AG09309 (cell line): ENCODE data around the gene GPX5.

Experiments
- DNase-seq: peaks from one replicate; pipeline ENCODE4 v3.0.0-alpha.2; 2010; ENCODE audit warnings: low read depth
- H3K4me3 ChIP-seq: 2 replicates; pipeline ENCODE4 v1.5.1; 2011; ENCODE audit warnings: mild to moderate bottlenecking, low read depth, low read length, moderate library complexity; ENCODE audit not compliant: control insufficient read depth
- TF ChIP-seq, protein P1 (sequence below): IDR thresholded peaks from 2 replicates; pipeline ENCODE4 v1.5.1; 2011; ENCODE audit warnings: mild to moderate bottlenecking, low read depth, low read length, inconsistent platforms; ENCODE audit not compliant: insufficient read depth, control insufficient read depth; ENCODE audit errors: missing control alignments

The GPX5 gene

GRCh38 chr6:28488916-28489365, 36.7 kb upstream of the GPX5 start:
- H3K4me3 ChIP-seq, result peak overlapping the region; percentile 48
- TF ChIP-seq, protein P1, sequence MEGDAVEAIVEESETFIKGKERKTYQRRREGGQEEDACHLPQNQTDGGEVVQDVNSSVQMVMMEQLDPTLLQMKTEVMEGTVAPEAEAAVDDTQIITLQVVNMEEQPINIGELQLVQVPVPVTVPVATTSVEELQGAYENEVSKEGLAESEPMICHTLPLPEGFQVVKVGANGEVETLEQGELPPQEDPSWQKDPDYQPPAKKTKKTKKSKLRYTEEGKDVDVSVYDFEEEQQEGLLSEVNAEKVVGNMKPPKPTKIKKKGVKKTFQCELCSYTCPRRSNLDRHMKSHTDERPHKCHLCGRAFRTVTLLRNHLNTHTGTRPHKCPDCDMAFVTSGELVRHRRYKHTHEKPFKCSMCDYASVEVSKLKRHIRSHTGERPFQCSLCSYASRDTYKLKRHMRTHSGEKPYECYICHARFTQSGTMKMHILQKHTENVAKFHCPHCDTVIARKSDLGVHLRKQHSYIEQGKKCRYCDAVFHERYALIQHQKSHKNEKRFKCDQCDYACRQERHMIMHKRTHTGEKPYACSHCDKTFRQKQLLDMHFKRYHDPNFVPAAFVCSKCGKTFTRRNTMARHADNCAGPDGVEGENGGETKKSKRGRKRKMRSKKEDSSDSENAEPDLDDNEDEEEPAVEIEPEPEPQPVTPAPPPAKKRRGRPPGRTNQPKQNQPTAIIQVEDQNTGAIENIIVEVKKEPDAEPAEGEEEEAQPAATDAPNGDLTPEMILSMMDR, result no peak
- DNase-seq, result peak; percentile 18

DNA sequence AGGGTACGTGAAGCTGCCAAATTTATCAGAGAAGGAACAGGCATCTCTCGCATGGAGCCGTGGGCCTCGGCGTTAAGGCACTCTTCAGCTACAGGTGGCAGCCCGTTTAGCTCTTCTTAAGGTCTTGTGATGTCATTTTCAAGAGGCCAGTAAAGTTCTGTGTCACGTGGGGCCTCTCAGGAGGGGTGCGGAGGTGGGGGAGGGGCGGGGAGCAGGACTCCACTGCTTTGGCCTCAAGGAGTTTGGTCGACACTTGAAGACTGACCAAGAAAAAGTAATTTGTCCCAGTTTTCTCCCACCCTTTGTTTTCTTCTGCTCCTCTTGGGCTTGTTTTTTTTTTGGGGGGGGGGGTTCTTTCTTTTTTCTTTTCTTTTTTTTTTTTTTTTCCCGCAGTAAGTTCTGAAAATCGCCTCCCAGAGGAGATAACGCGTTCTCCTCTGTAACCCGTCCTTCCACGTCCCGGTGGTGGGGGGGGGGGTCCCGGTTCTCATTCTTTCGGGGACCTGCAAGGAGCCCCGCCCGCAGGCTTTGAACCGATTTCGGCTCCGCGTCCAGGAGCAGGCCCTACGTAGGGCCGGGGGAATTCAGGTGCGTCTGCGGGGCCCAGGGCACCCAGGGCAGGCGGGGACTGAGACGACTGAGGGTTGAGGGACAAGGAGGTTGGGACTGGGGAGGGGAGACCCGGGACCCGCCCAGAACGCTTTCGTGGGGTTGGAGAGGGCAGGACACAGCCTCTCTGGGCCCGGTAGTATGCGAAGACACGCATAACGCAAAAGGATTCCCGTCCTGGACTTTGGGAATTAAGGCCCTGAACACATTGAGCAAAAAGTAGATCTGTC, 36.1 kb upstream of the GPX5 start:
- peak overlapping the region; percentile 48 for H3K4me3 ChIP-seq
- TF ChIP-seq, protein P1, result no peak
- peak; percentile 11 for DNase-seq

- DNase-seq, result no peak
- TF ChIP-seq, protein P1, result no peak
- peak overlapping the region; percentile 48 for H3K4me3 ChIP-seq
Observed at GRCh38 chr6:28490205-28490890, 35.3 kb upstream of the GPX5 start.

- no peak for DNase-seq
- TF ChIP-seq, protein P1, result no peak
- H3K4me3 ChIP-seq, result no peak overlapping the region
Observed at GRCh38 chr6:28491984-28492317, 33.7 kb upstream of the GPX5 start.

- H3K4me3 ChIP-seq, result no peak overlapping the region
- no peak for DNase-seq
- TF ChIP-seq, protein P1, result no peak
Observed at GRCh38 chr6:28496099-28496779, 29.4 kb upstream of the GPX5 start.

- TF ChIP-seq, protein P1, result no peak
- no peak for DNase-seq
- no peak overlapping the region for H3K4me3 ChIP-seq
Observed at GRCh38 chr6:28497306-28497705, 28.4 kb upstream of the GPX5 start.
